Breast epithelium (tissue), 3 donors: ENCODE data around the gene NOD2.

Experiments used
- POLR2A ChIP-seq: fragments of 450-650 bp; IDR thresholded peaks from one replicate; pipeline ENCODE4 v1.6.1; 2016; ENCODE audit warnings: antibody characterized with exemption, mild to moderate bottlenecking, moderate library complexity
- TF ChIP-seq, protein P1 (sequence below), 3 donors: fragments of 450-650 bp; IDR thresholded peaks; one replicate each; pipeline ENCODE4 v1.5.1; 2016 to 2017; ENCODE audit warnings: antibody characterized with exemption in 3 of 3, mild to moderate bottlenecking in 3 of 3, moderate library complexity in 3 of 3

DNA sequence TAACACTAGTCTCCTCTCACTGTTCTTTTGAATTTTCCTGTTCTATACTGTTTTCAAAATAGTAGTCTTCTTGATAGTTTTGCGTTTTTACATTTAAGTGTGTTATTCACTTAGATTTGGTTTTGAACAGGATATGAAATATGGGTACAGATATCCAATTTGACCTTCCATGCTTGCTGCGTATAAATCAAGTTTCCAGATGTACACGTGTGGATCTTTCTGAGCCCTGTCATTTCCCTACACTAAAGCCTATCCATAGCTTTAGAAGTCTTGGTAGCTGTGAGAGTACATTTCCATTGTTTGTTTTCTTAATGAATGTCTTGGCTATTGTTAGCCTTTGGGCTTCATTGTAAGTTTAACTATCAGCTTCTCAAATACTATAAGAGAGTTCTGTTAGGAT lies 68.8 kb downstream of the NOD2 start:
- TF ChIP-seq, protein P1, sequence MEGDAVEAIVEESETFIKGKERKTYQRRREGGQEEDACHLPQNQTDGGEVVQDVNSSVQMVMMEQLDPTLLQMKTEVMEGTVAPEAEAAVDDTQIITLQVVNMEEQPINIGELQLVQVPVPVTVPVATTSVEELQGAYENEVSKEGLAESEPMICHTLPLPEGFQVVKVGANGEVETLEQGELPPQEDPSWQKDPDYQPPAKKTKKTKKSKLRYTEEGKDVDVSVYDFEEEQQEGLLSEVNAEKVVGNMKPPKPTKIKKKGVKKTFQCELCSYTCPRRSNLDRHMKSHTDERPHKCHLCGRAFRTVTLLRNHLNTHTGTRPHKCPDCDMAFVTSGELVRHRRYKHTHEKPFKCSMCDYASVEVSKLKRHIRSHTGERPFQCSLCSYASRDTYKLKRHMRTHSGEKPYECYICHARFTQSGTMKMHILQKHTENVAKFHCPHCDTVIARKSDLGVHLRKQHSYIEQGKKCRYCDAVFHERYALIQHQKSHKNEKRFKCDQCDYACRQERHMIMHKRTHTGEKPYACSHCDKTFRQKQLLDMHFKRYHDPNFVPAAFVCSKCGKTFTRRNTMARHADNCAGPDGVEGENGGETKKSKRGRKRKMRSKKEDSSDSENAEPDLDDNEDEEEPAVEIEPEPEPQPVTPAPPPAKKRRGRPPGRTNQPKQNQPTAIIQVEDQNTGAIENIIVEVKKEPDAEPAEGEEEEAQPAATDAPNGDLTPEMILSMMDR (IDR thresholded peaks at IDR 0.05), result no peak
- no peak for TF ChIP-seq POLR2A
